Activated T-helper 2 cell treated with anti-CD3 and anti-CD28 coated beads, Interferon-gamma antibody, Interleukin-2, Interleukin-4, amounts not matched to agents 10 μg/mL and 5 μg/mL and 100 μg/mL, durations not matched to agents 14 hours and 24 hours and 36 hours (primary cell): ENCODE results near the gene HAS3. TPM values are rescaled to one million over a fixed set of nuclear protein-coding genes. Genes with fewer than 3 reads are reported as not detected.

Experiments
- DNase-seq: peaks from one replicate; pipeline ENCODE4 v3.0.0; 2021; ENCODE audit warnings: low spot score
- H3K27ac Mint-ChIP-seq: one replicate; pipeline ENCODE4 v1.8.0; 2021; ENCODE audit warnings: mixed read lengths
- H3K27me3 Mint-ChIP-seq: one replicate; pipeline ENCODE4 v1.8.0; 2021; ENCODE audit warnings: low read depth, mixed read lengths
- H3K36me3 Mint-ChIP-seq: one replicate; pipeline ENCODE4 v1.8.0; 2021; ENCODE audit warnings: low read depth, mixed read lengths
- H3K4me1 Mint-ChIP-seq: one replicate; pipeline ENCODE4 v1.8.0; 2021; ENCODE audit warnings: low read depth, mixed read lengths
- H3K4me3 Mint-ChIP-seq: one replicate; pipeline ENCODE4 v1.8.0; 2021; ENCODE audit warnings: low read depth, mild to moderate bottlenecking, moderate library complexity, mixed read lengths
- H3K9me3 Mint-ChIP-seq: one replicate; pipeline ENCODE4 v1.8.0; 2021; ENCODE audit warnings: mixed read lengths
- intact Hi-C: fragments of 100-400 bp; cut with micrococcal nuclease; formaldehyde crosslinking; loops from one replicate; pipeline ENCODE4 v1.15.1; 2023
- total RNA-seq: library from RNA; stranded (reverse); gene quantifications from 2 replicates; pipeline ENCODE4 v1.2.3, GENCODE V29; 2022

The HAS3 gene
- total RNA-seq, 1 donor from 2014 or later, result 1.1 TPM

GRCh38 chr16:69078073-69078472 lies 27.4 kb upstream of the HAS3 start:
- intact Hi-C loops, result no loop called here

GRCh38 chr16:69079697-69080096 lies 25.8 kb upstream of the HAS3 start:
- no peaks in the 10 kb centered on the region for H3K27me3 Mint-ChIP-seq
- no peaks in the 10 kb centered on the region for H3K9me3 Mint-ChIP-seq
- no peak overlapping the region for H3K27ac Mint-ChIP-seq
- intact Hi-C loops, result no loop called here
- DNase-seq, result no peak
- H3K4me3 Mint-ChIP-seq, result no peak overlapping the region
- H3K36me3 Mint-ChIP-seq, result no peaks in the 10 kb centered on the region
- H3K4me1 Mint-ChIP-seq, result no peaks in the 10 kb centered on the region

More at GRCh38 chr16:69078073-69078472, 27.4 kb upstream of the HAS3 start:
- no peak overlapping the region for H3K27ac Mint-ChIP-seq
- no peaks in the 10 kb centered on the region for H3K36me3 Mint-ChIP-seq
- no peak for DNase-seq
- H3K27me3 Mint-ChIP-seq, result no peaks in the 10 kb centered on the region
- no peak overlapping the region for H3K4me3 Mint-ChIP-seq
- H3K9me3 Mint-ChIP-seq, result no peaks in the 10 kb centered on the region
- no peaks in the 10 kb centered on the region for H3K4me1 Mint-ChIP-seq

GRCh38 chr16:69083306-69083941 lies 22.0 kb upstream of the HAS3 start:
- no peaks in the 10 kb centered on the region for H3K9me3 Mint-ChIP-seq
- H3K36me3 Mint-ChIP-seq, result peaks cover 5% of the 10 kb centered on the region
- H3K27me3 Mint-ChIP-seq, result no peaks in the 10 kb centered on the region
- H3K4me3 Mint-ChIP-seq, result no peak overlapping the region
- peaks cover 7% of the 10 kb centered on the region for H3K4me1 Mint-ChIP-seq
- H3K27ac Mint-ChIP-seq, result no peak overlapping the region
- intact Hi-C loops, result no loop called here
- no peak for DNase-seq

DNA sequence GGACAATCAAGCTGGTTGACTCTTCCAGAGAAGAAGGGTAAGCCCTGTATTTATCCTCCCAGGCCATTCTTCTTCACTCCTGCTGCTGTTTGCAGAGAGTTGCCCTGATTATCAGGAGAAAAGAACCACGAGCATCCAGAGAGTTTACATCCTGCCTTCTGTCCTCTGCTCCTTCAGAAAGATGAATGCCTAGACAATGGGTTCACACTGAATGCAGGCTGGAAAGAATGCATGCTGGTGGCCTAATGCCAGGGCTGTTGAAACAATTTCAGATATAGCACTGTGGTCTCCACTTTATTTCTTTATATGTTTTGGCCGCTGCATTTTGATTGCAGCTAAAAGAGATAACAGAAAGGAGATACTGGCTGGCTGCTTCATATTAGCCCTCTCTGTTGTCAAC lies 21.2 kb upstream of the HAS3 start:
- Mint-ChIP-seq H3K27ac (no peak overlapping the region), H3K27me3 (no peaks in the 10 kb centered on the region), H3K36me3 (peaks cover 5% of the 10 kb centered on the region), H3K4me1 (peaks cover 16% of the 10 kb centered on the region), H3K9me3 (no peaks in the 10 kb centered on the region), H3K4me3 (no peak overlapping the region)
- DNase-seq, result no peak
- intact Hi-C loops, result no loop called here

DNA sequence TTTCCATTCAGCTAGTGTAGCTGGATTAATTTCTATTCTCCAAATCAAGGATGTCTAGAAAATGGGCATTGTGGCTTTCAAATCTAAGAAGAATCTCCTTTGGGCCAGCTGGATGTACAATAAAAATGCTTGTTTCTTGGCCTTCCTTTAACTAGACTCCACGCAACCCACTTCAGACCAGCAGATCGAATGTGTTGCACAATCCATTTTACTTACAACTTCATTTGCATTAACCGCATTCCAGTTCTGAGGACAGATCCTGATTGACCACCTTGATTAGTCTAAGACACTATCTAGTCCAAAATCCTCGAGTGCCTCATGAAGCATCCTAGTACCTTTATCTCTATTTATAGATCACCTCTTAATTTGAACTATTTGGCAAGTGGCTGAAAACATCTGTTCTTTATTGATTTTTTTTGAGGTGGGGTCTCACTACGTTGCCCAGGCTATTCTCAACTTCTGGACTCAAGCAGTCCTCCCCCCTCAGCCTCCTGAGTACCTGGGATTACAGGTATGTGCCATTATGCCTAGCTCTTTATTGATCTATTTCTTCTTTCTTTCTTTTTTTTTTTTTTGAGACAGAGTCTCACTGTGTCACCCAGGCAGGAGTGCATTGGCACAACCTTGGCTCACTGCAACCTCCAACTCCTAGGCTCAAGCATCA lies 20.3 kb upstream of the HAS3 start:
- Mint-ChIP-seq H3K27me3 (no peaks in the 10 kb centered on the region), H3K9me3 (no peaks in the 10 kb centered on the region), H3K27ac (no peak overlapping the region), H3K4me3 (no peak overlapping the region), H3K4me1 (peaks cover 18% of the 10 kb centered on the region), H3K36me3 (peaks cover 5% of the 10 kb centered on the region)
- intact Hi-C loops, result no loop called here
- no peak for DNase-seq

- H3K4me3 Mint-ChIP-seq, result no peak overlapping the region
- intact Hi-C loops, result no loop called here
- H3K4me1 Mint-ChIP-seq, result peaks cover 24% of the 10 kb centered on the region
- H3K27me3 Mint-ChIP-seq, result peaks cover 4% of the 10 kb centered on the region
- no peak for DNase-seq
- H3K9me3 Mint-ChIP-seq, result no peaks in the 10 kb centered on the region
- H3K27ac Mint-ChIP-seq, result no peak overlapping the region
- peaks cover 5% of the 10 kb centered on the region for H3K36me3 Mint-ChIP-seq
Observed at GRCh38 chr16:69087161-69087581, 18.3 kb upstream of the HAS3 start.

DNA sequence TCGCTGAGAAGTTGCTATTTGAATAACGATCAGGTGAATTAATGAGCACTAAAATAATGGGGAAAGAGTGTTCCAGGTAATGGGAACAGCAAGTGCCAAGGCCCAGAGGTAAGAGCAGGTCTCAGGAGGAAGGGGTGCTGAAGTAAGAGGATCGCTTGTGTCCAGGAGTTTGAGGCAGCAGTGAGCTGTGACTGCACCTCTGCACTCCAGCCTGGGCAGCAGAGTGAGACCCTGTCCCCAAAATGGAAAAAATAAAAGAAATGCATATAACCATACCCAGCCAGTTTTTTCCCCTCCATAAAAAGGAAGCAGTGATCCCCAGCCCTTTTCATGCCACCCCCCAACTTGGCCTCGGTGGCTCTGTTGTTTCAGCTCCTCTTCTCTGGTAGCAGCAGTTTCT lies 16.8 kb upstream of the HAS3 start:
- peaks cover 24% of the 10 kb centered on the region for H3K4me1 Mint-ChIP-seq
- H3K4me3 Mint-ChIP-seq, result no peak overlapping the region
- H3K9me3 Mint-ChIP-seq, result no peaks in the 10 kb centered on the region
- no peak overlapping the region for H3K27ac Mint-ChIP-seq
- intact Hi-C loops, result no loop called here
- H3K36me3 Mint-ChIP-seq, result peaks cover 5% of the 10 kb centered on the region
- H3K27me3 Mint-ChIP-seq, result peaks cover 4% of the 10 kb centered on the region
- no peak for DNase-seq

DNA sequence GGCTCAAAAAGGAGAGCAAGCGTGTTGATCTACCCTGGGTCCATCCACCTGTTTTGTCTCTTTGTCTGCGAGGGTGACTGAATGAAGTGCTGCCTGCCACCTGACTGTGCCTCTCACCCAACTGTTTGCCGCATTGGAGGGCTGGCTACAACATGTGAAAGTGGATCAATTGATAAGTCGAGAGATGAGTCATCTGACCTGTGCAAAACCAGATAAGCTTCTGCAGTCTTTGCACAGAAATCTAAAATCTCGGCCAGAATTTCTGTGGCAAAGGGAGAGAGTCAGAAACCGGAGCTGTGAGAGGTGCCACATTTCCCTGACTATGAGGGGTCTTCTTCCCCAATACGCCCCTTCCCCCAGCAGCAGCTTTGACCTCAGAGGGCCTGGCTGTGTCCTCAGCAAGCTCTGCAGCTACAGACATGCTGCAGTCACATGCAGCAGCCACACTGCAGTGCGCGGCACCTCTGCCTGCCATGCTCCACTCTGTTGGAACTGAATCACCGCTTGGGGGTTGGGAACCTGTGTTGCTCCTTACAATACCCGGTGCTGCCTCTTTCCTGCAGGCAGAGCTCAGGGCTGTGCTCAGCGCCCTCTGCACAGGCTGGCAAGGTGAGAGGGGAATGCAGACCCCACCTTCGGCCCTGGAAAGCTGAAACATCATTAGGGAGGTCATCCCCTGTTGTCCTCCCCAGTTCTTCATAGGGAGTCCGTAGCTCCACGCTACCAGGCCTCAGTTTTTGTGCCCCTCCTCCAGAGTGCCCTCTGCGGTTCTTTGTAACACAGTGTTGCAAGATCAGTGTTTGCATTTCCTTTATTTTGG lies 16.2 kb upstream of the HAS3 start:
- Mint-ChIP-seq H3K9me3 (no peaks in the 10 kb centered on the region), H3K27ac (no peak overlapping the region), H3K27me3 (peaks cover 4% of the 10 kb centered on the region), H3K36me3 (peaks cover 5% of the 10 kb centered on the region), H3K4me1 (peaks cover 24% of the 10 kb centered on the region), H3K4me3 (no peak overlapping the region)
- peak; percentile 33 for DNase-seq
- intact Hi-C loops, result no loop called here

DNA sequence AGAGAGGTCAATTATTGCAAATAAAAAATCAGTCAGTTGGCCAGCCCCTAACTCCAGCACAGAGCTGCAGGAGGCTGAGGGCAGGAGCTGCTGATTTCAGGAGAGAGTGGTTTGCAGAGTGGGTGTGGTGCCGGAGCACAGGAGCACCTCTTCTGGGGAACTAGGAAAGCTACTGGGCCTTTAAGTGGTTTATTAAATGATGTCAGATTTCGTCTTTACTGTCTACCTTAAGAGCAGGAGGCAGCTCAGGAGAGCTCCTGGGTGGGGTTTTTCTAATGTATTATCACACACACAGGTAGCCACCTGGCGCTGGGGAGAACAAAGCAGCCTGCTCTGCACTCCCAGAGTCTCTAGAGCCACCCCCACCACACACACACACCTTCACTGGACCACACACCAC lies 11.5 kb upstream of the HAS3 start:
- no peaks in the 10 kb centered on the region for H3K9me3 Mint-ChIP-seq
- no peaks in the 10 kb centered on the region for H3K36me3 Mint-ChIP-seq
- intact Hi-C loops, result no loop called here
- H3K27me3 Mint-ChIP-seq, result peaks cover 4% of the 10 kb centered on the region
- DNase-seq, result no peak
- no peak overlapping the region for H3K4me3 Mint-ChIP-seq
- H3K4me1 Mint-ChIP-seq, result peaks cover 11% of the 10 kb centered on the region
- no peak overlapping the region for H3K27ac Mint-ChIP-seq

- H3K4me3 Mint-ChIP-seq, result no peak overlapping the region
- no peak overlapping the region for H3K27ac Mint-ChIP-seq
- no peak for DNase-seq
- peaks cover 4% of the 10 kb centered on the region for H3K27me3 Mint-ChIP-seq
- peaks cover 6% of the 10 kb centered on the region for H3K4me1 Mint-ChIP-seq
- no peaks in the 10 kb centered on the region for H3K9me3 Mint-ChIP-seq
- H3K36me3 Mint-ChIP-seq, result no peaks in the 10 kb centered on the region
- intact Hi-C loops, result no loop called here
Observed at GRCh38 chr16:69094501-69094900, 11.0 kb upstream of the HAS3 start.

- Mint-ChIP-seq H3K36me3 (no peaks in the 10 kb centered on the region), H3K27me3 (peaks cover 4% of the 10 kb centered on the region), H3K4me3 (no peak overlapping the region), H3K4me1 (peaks cover 5% of the 10 kb centered on the region), H3K27ac (no peak overlapping the region), H3K9me3 (no peaks in the 10 kb centered on the region)
- intact Hi-C loops, result no loop called here
- no peak for DNase-seq
Observed at GRCh38 chr16:69095193-69095592, 10.3 kb upstream of the HAS3 start.

DNA sequence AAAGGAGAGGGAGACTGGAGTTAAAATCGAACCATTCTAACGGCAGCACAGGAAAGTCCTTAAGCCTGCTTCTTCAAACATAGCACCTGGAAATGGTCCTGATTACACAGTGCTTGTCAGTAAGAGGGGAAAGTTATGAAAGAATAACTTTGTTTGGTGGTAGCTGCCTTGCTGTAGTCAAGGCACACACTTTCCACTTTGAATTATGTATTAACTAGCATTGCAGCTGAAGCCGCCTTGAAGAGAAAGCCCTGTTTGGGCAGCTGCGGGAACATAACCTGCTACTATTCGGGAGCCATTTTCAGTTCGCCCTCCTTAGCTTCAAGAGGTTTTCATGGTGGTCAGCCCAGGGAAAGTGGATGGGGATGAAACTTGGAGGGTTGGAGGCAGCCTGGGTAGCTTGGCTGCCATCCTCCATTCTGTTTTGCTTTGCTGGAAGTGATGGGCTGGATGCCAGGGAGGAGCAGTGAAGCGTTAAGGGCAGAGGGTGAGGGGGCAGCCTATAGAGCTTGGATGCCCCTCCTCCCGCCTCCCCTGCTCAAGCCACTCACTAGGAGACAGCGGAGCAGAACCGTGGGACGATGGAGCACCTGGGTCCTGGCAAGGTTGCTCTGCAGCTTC lies 5.3 kb upstream of the HAS3 start:
- Mint-ChIP-seq H3K4me3 (no peak overlapping the region), H3K36me3 (no peaks in the 10 kb centered on the region), H3K27ac (no peak overlapping the region), H3K27me3 (peaks cover 15% of the 10 kb centered on the region), H3K9me3 (no peaks in the 10 kb centered on the region), H3K4me1 (peaks cover under 1% of the 10 kb centered on the region)
- intact Hi-C loops, result no loop called here
- DNase-seq, result no peak
